HepG2 (cell line): ENCODE data around the gene TUT1. TPM values are rescaled to one million over a fixed set of nuclear protein-coding genes. Genes with fewer than 3 reads are reported as not detected.
A peak's percentile ranks its signal among the peaks of the same experiment; 100 is the strongest.

Experiments
- ATF5 ChIP-seq: sonication (generic); formaldehyde crosslinking; IDR thresholded peaks from 2 replicates; pipeline ENCODE4 v1.4.0; 2020; ENCODE audit warnings: mild to moderate bottlenecking, low read depth, missing genetic modification reagents
- BRD4 ChIP-seq: sonication (generic); formaldehyde crosslinking; IDR thresholded peaks from 2 replicates; pipeline ENCODE4 v1.4.0; 2020; ENCODE audit warnings: missing genetic modification reagents
- HNF4G ChIP-seq, 2 experiments: sonication (generic) in 1 of 2; formaldehyde crosslinking in 1 of 2; IDR thresholded peaks; 2 replicates each; pipeline versions ENCODE4 v1.4.0 to v1.6.1; 2011 to 2020; ENCODE audit warnings: borderline replicate concordance in 2 of 2, low read depth in 2 of 2, mild to moderate bottlenecking in 2 of 2, low read length in 1 of 2, missing genetic modification reagents in 1 of 2, moderate library complexity in 1 of 2
- HNRNPL ChIP-seq: fragments of 200-400 bp; formaldehyde crosslinking; IDR thresholded peaks from 2 replicates; pipeline ENCODE4 v1.6.1; 2017; ENCODE audit warnings: mild to moderate bottlenecking, low read depth, low read length
- MED8 ChIP-seq: sonication (generic); formaldehyde crosslinking; IDR thresholded peaks from 2 replicates; pipeline ENCODE4 v1.8.1; 2023; ENCODE audit warnings: mild to moderate bottlenecking, missing genetic modification reagents; ENCODE audit not compliant: insufficient replicate concordance
- MIXL1 ChIP-seq: IDR thresholded peaks from 2 replicates; pipeline ENCODE4 v1.6.1; 2016
- MXD4 ChIP-seq: IDR thresholded peaks from 2 replicates; pipeline ENCODE4 v1.6.1; 2016; ENCODE audit warnings: mild to moderate bottlenecking, missing biosample characterization, missing genetic modification reagents
- ZBTB44 ChIP-seq: sonication (generic); formaldehyde crosslinking; IDR thresholded peaks from 2 replicates; pipeline ENCODE4 v1.4.0; 2020; ENCODE audit warnings: missing genetic modification reagents
- ZFP41 ChIP-seq: sonication (generic); formaldehyde crosslinking; IDR thresholded peaks from 2 replicates; pipeline ENCODE4 v1.4.0; 2020; ENCODE audit warnings: mild to moderate bottlenecking, missing genetic modification reagents, borderline replicate concordance
- ZFP62 ChIP-seq: sonication (generic); formaldehyde crosslinking; IDR thresholded peaks from 2 replicates; pipeline ENCODE4 v1.4.0; 2020; ENCODE audit warnings: missing genetic modification reagents
- ZNF235 ChIP-seq: sonication (generic); formaldehyde crosslinking; IDR thresholded peaks from 2 replicates; pipeline ENCODE4 v1.8.1; 2023; ENCODE audit warnings: mild to moderate bottlenecking, missing genetic modification reagents, borderline replicate concordance
- ZNF331 ChIP-seq: sonication (generic); formaldehyde crosslinking; IDR thresholded peaks from 2 replicates; pipeline ENCODE4 v1.4.0; 2020; ENCODE audit warnings: missing genetic modification reagents
- ZNF383 ChIP-seq: sonication (generic); formaldehyde crosslinking; IDR thresholded peaks from 2 replicates; pipeline ENCODE4 v1.4.0; 2020; ENCODE audit warnings: missing genetic modification reagents, mild to moderate bottlenecking, borderline replicate concordance
- ZNF615 ChIP-seq: sonication (generic); formaldehyde crosslinking; IDR thresholded peaks from 2 replicates; pipeline ENCODE4 v1.5.0; 2020; ENCODE audit warnings: mild to moderate bottlenecking, missing genetic modification reagents, borderline replicate concordance
- polyA plus RNA-seq, 8 experiments: library from polyadenylated mRNA; depleted of rRNA in 3 of 8; stranded (reverse) in 7 of 8; unstranded in 1 of 8; fragments of >200 nt; fragmentation: Illumina TruSeq in 4 of 8; extraction: Trizol in 4 of 8; gene quantifications; 2 replicates each; pipeline versions ENCODE4 v1.2.1 to v1.2.3, GENCODE V29; 2011 to 2016; ENCODE audit warnings: low read depth in 4 of 8, missing spikeins in 1 of 8, mixed read lengths in 1 of 8; ENCODE audit not compliant: insufficient read depth in 1 of 8
- total RNA-seq, 5 experiments: library from RNA; depleted of rRNA; stranded (reverse); fragments of >200 nt; fragmentation: Illumina TruSeq; extraction: Trizol; gene quantifications; 2 replicates each; pipeline ENCODE4 v1.2.3, GENCODE V29; 2016; ENCODE audit warnings: low read depth in 1 of 5
- TF ChIP-seq, protein P1 (sequence below): sonication (generic); formaldehyde crosslinking; IDR thresholded peaks from 2 replicates; pipeline ENCODE4 v1.4.0; 2020; ENCODE audit warnings: missing genetic modification reagents
- TF ChIP-seq, protein P2 (sequence below): IDR thresholded peaks from 2 replicates; pipeline ENCODE4 v1.6.1; 2016; ENCODE audit warnings: mild to moderate bottlenecking
- TF ChIP-seq, protein P3 (sequence below): sonication (generic); formaldehyde crosslinking; IDR thresholded peaks from 2 replicates; pipeline ENCODE4 v1.4.0; 2020; ENCODE audit warnings: mild to moderate bottlenecking, missing genetic modification reagents
- TF ChIP-seq, protein P4 (sequence below): sonication (generic); formaldehyde crosslinking; IDR thresholded peaks from 2 replicates; pipeline ENCODE4 v1.4.0; 2020; ENCODE audit warnings: missing genetic modification reagents, borderline replicate concordance

Gene TUT1
- total and polyA plus RNA-seq, 2 of the 13 experiments (the other 11 are each of a cell fraction or from before 2014, with no cell fraction given) = 9.7 to 14.3 TPM

DNA sequence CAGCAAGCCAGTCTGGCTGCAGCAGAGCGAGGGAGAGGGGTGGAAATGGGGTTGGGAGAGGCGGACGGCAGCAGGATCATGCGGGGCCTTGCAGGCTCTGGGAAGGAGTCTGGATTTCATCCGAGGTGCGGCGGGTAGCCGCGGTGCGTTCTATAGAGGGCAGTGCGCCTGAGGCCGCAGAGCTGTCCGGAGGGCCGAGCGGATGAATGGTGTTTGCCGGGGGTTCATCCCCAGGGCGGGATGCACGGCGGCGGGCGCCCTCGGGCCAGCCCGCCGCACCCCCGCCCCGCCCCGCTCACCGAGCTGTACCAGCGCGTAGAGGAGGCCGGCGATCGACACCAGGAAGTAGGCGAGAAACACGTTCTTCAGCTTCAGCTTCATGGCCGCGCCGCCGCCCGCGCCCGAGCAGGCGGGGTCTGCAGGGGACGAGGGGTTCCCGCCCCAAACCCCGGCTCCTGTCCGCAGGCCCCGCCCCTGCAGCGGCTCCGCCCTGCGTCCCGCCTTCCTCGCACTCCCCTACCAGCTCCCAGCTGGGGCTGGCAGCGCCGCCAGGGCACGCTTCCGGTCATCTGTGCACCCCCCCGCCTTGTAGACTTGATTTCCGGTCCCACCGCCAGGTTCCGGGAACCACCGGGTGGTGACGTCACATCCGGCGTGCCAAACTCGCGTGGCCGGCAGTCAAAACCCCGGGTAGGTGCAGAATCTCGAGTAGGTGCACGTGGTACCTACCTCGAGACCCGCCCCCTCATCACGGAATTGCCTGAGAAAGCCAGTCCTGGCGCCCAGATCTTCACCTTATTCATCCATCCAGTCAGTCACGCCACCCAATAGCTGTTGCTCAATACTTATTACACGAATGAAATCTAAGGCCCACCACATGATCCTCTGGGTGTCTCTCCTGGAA lies 30.5 kb upstream of the TUT1 start, which contains the start of gene B3GAT3 (continued):
- TF ChIP-seq, protein P1, sequence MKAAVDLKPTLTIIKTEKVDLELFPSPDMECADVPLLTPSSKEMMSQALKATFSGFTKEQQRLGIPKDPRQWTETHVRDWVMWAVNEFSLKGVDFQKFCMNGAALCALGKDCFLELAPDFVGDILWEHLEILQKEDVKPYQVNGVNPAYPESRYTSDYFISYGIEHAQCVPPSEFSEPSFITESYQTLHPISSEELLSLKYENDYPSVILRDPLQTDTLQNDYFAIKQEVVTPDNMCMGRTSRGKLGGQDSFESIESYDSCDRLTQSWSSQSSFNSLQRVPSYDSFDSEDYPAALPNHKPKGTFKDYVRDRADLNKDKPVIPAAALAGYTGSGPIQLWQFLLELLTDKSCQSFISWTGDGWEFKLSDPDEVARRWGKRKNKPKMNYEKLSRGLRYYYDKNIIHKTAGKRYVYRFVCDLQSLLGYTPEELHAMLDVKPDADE (CRISPR knock-in tag) = no peak
- TF ChIP-seq, protein P2, sequence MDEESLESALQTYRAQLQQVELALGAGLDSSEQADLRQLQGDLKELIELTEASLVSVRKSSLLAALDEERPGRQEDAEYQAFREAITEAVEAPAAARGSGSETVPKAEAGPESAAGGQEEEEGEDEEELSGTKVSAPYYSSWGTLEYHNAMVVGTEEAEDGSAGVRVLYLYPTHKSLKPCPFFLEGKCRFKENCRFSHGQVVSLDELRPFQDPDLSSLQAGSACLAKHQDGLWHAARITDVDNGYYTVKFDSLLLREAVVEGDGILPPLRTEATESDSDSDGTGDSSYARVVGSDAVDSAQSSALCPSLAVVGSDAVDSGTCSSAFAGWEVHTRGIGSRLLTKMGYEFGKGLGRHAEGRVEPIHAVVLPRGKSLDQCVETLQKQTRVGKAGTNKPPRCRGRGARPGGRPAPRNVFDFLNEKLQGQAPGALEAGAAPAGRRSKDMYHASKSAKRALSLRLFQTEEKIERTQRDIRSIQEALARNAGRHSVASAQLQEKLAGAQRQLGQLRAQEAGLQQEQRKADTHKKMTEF (CRISPR knock-in tag) = peak; percentile 97
- no peak for TF ChIP-seq ZNF235 (CRISPR knock-in tag)
- TF ChIP-seq MIXL1 = peak; percentile 74; the same call in 1 of the 2 replicates
- TF ChIP-seq ZNF383 = no peak
- TF ChIP-seq, protein P3, sequence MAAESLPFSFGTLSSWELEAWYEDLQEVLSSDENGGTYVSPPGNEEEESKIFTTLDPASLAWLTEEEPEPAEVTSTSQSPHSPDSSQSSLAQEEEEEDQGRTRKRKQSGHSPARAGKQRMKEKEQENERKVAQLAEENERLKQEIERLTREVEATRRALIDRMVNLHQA (CRISPR knock-in tag) = no peak
- TF ChIP-seq ATF5 (CRISPR knock-in tag) = no peak
- TF ChIP-seq MXD4 (CRISPR knock-in tag) = peak; percentile 100
- peak; percentile 87; the same call in 1 of the 2 replicates for TF ChIP-seq ZNF615 (CRISPR knock-in tag)
- peak; percentile 57 for TF ChIP-seq MED8 (CRISPR knock-in tag)
- no peak for TF ChIP-seq BRD4 (CRISPR knock-in tag)
- no peak for TF ChIP-seq ZBTB44 (CRISPR knock-in tag)
- 0 out of 2 replicates have a peak, but pooled peaks have one; percentile 6 for TF ChIP-seq HNF4G (IDR thresholded peaks at IDR 0.05; ENCODE audit: borderline replicate concordance, low read depth, low read length)
- no peak for TF ChIP-seq HNF4G (CRISPR knock-in tag; IDR thresholded peaks at IDR 0.05; ENCODE audit: borderline replicate concordance, low read depth)
- TF ChIP-seq ZFP62 = no peak
- TF ChIP-seq HNRNPL = peak; percentile 86; the same call in 1 of the 2 replicates
- TF ChIP-seq, protein P4, sequence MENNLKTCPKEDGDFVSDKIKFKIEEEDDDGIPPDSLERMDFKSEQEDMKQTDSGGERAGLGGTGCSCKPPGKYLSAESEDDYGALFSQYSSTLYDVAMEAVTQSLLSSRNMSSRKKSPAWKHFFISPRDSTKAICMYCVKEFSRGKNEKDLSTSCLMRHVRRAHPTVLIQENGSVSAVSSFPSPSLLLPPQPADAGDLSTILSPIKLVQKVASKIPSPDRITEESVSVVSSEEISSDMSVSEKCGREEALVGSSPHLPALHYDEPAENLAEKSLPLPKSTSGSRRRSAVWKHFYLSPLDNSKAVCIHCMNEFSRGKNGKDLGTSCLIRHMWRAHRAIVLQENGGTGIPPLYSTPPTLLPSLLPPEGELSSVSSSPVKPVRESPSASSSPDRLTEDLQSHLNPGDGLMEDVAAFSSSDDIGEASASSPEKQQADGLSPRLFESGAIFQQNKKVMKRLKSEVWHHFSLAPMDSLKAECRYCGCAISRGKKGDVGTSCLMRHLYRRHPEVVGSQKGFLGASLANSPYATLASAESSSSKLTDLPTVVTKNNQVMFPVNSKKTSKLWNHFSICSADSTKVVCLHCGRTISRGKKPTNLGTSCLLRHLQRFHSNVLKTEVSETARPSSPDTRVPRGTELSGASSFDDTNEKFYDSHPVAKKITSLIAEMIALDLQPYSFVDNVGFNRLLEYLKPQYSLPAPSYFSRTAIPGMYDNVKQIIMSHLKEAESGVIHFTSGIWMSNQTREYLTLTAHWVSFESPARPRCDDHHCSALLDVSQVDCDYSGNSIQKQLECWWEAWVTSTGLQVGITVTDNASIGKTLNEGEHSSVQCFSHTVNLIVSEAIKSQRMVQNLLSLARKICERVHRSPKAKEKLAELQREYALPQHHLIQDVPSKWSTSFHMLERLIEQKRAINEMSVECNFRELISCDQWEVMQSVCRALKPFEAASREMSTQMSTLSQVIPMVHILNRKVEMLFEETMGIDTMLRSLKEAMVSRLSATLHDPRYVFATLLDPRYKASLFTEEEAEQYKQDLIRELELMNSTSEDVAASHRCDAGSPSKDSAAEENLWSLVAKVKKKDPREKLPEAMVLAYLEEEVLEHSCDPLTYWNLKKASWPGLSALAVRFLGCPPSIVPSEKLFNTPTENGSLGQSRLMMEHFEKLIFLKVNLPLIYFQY (CRISPR knock-in tag) = no peak; the same call in 1 of the 2 replicates
- peak; percentile 89 for TF ChIP-seq ZNF331 (CRISPR knock-in tag)
- no peak; the same call in 1 of the 2 replicates for TF ChIP-seq ZFP41 (CRISPR knock-in tag)
